Fibroblast of lung (primary cell): ENCODE measurements around the gene RRBP1.

Experiments used
- CTCF ChIP-seq, 2 donors: IDR thresholded peaks in 1 of 2; conservative IDR thresholded peaks in 1 of 2; 1 replicate in 1 of 2; 2 replicates in 1 of 2; pipeline ENCODE4 v1.5.1; 2011 to 2012; ENCODE audit warnings: low read length in 2 of 2, control low read depth in 1 of 2, inconsistent platforms in 1 of 2, low read depth in 1 of 2, mild to moderate bottlenecking in 1 of 2
- EZH2 ChIP-seq: IDR thresholded peaks from 2 replicates; pipeline ENCODE4 v1.5.1; 2012; ENCODE audit warnings: low read length, control low read depth, mild to moderate bottlenecking; ENCODE audit errors: missing control alignments

GRCh38 chr20:17569616-17570346 lies 112.3 kb downstream of the RRBP1 start, which contains the start of gene DSTN:
- TF ChIP-seq CTCF (conservative IDR thresholded peaks at IDR 0.05 in 1 of 2, IDR thresholded peaks at IDR 0.05 in 1 of 2; ENCODE audit: low read depth in 1 of 2, low read length in 2 of 2) (no peak), EZH2 (no peak)
